A549 (cell line): Measurements from ENCODE around the gene SIGMAR1.

Experiments used
- CTCF ChIP-seq: fragments of >200 bp; sonication (Bioruptor Twin); formaldehyde crosslinking; IDR thresholded peaks from 3 replicates; pipeline ENCODE4 v1.5.1; 2016
- EHMT2 ChIP-seq: fragments of 200-600 bp; sonication (generic); IDR thresholded peaks from 2 replicates; pipeline ENCODE4 v1.6.1; 2016; ENCODE audit warnings: antibody characterized with exemption, low read depth, mild to moderate bottlenecking, moderate library complexity
- KDM5A ChIP-seq: fragments of 200-600 bp; sonication (generic); IDR thresholded peaks from 2 replicates; pipeline ENCODE4 v1.6.1; 2016; ENCODE audit warnings: antibody characterized with exemption, mild to moderate bottlenecking
- POLR2A ChIP-seq: IDR thresholded peaks from 2 replicates; pipeline ENCODE4 v1.6.1; 2012; ENCODE audit warnings: mild to moderate bottlenecking, low read length
- REST ChIP-seq: fragments of 200-600 bp; sonication (generic); IDR thresholded peaks from 2 replicates; pipeline ENCODE4 v1.6.1; 2016; ENCODE audit warnings: antibody characterized with exemption, mild to moderate bottlenecking, moderate library complexity
- RFX5 ChIP-seq: fragments of 450-650 bp; IDR thresholded peaks from 2 replicates; pipeline ENCODE4 v1.7.1; 2014; ENCODE audit warnings: antibody characterized with exemption, mild to moderate bottlenecking, moderate library complexity

- TF ChIP-seq EHMT2 (no peak), KDM5A (no peak), POLR2A (no peak), REST (no peak), CTCF (no peak), RFX5 (no peak)
Measured at GRCh38 chr9:34615132-34615531, 22.5 kb downstream of the SIGMAR1 start.
